Body of pancreas (tissue), 4 donors: ENCODE measurements around the gene NTN4.

ENCODE experiments used
- CTCF ChIP-seq, 7 experiments: fragments of 450-650 bp in 4 of 7; fragments of 200-600 bp in 3 of 7; sonication (generic) in 3 of 7; IDR thresholded peaks; one replicate each; pipeline ENCODE4 v1.5.1; 2016 to 2019; ENCODE audit warnings: antibody characterized with exemption in 7 of 7
- POLR2A ChIP-seq, 3 donors: fragments of 450-650 bp; IDR thresholded peaks; one replicate each; pipeline ENCODE4 v1.6.1; 2016; ENCODE audit warnings: antibody characterized with exemption in 3 of 3, mild to moderate bottlenecking in 2 of 3

- TF ChIP-seq CTCF (IDR thresholded peaks at IDR 0.05) = no peak
- no peak for TF ChIP-seq POLR2A (IDR thresholded peaks at IDR 0.05)
Observed at GRCh38 chr12:95788637-95789036, 1.9 kb downstream of the NTN4 start.
